ENCODE measurements around the gene FUOM.

FUOM gene

GRCh38 chr10:133357285-133358161 lies at the start of gene FUOM:
FUOM (minus strand) TSS chr10:133358019; CDS start chr10:133358007, 12 bp downstream.
- no peak for TF ChIP-seq CTCF (conservative IDR thresholded peaks at IDR 0.05; ENCODE audit: low read depth, low read length)
- H3K4me3 ChIP-seq (ENCODE audit: low read length) = peak within 1 kb of the TSS; percentile 38
- DNase-seq (ENCODE audit: low read depth) = no peak

- no peak for DNase-seq (ENCODE audit: low read depth)
- TF ChIP-seq CTCF (conservative IDR thresholded peaks at IDR 0.05; ENCODE audit: low read depth, low read length) = no peak
- H3K4me3 ChIP-seq (ENCODE audit: low read length) = no peak overlapping the region
Measured at GRCh38 chr10:133405844-133406527, 48.2 kb upstream of the FUOM start.

- H3K4me3 ChIP-seq (ENCODE audit: low read length) = no peak overlapping the region
- TF ChIP-seq CTCF (conservative IDR thresholded peaks at IDR 0.05; ENCODE audit: low read depth, low read length) = no peak
- DNase-seq (ENCODE audit: low read depth) = no peak
Measured at GRCh38 chr10:133405272-133405671, 47.5 kb upstream of the FUOM start.

- no peak for TF ChIP-seq CTCF (conservative IDR thresholded peaks at IDR 0.05; ENCODE audit: low read depth, low read length)
- DNase-seq (ENCODE audit: low read depth) = no peak
- no peak overlapping the region for H3K4me3 ChIP-seq (ENCODE audit: low read length)
Measured at GRCh38 chr10:133403784-133404183, 46.0 kb upstream of the FUOM start.

GRCh38 chr10:133403359-133403758 lies 45.5 kb upstream of the FUOM start:
- TF ChIP-seq CTCF (conservative IDR thresholded peaks at IDR 0.05; ENCODE audit: low read depth, low read length) = no peak
- no peak overlapping the region for H3K4me3 ChIP-seq (ENCODE audit: low read length)
- no peak for DNase-seq (ENCODE audit: low read depth)

- TF ChIP-seq CTCF (conservative IDR thresholded peaks at IDR 0.05; ENCODE audit: low read depth, low read length) = no peak
- H3K4me3 ChIP-seq (ENCODE audit: low read length) = no peak overlapping the region
- DNase-seq (ENCODE audit: low read depth) = no peak
Measured at GRCh38 chr10:133401981-133402725, 44.3 kb upstream of the FUOM start.
